Renal cortical epithelial cell (primary cell): ENCODE measurements around the gene TRRAP. TPM values are rescaled to one million over a fixed set of nuclear protein-coding genes. Genes with fewer than 3 reads are reported as not detected.
"Not testable (repeated sequence)": the region's sequence is repeated elsewhere in the genome, so short reads cannot be mapped to it uniquely, and the experiment has no call there.

Source experiments
- DNase-seq: peaks from one replicate; pipeline ENCODE4 v3.0.0-alpha.2; 2011; ENCODE audit warnings: low read depth
- total RNA-seq: library from RNA; depleted of rRNA; stranded (reverse); fragments of >200 nt; gene quantifications from 2 replicates; pipeline ENCODE4 v1.2.3, GENCODE V29; 2014

The TRRAP gene
- 9.9 and 54.0 TPM in 2 replicates for total RNA-seq

DNA sequence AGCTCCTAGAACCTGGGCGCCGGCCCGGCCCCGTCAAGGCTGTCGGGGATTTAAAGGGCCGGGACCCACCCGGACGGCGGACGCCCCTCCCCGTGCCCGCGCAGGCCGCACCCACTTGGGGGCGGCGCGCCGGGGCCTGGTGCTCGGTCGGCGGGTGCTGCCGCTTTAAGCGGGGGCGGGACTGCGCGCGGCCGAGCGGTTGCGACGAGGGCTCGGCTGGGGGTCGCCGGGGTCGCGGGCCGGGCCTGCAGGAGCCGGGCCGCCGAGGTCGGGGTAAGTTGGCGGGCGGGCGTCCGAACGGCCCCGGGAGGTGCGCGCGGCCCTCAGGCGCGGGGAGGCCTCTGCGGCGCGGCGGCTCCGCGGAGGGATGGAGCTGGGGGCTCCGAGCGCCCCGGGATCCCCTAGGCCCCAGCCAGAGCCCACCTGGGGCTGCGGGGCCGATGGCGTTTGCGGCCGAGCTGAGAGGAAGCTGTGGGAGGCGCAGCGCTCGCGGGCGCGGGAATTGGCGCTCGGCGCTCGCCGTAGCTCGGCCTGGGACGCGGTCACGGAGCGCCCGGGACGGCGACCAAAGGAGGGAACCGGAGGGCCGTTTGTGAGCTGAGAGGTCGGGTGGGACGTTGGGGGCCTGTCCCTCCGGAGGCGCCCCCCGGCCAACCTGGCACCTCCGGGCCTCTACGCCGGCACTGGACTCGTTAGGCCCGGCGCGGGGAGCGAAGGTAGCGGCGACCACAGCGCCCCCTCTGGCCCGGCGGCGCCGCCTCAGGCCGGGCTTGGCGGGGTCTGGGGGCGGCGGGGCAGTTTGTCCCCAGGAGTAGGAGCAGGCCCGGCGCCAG is at the start of gene TRRAP:
Gene TRRAP (plus strand): TSS at position 168 of the 833 bp plus-strand sequence. CDS start 2,619 bp downstream, outside the sequence.
- DNase-seq, result no peak

GRCh38 chr7:98830972-98831548 is 47.3 kb upstream of the TRRAP start:
- DNase-seq, result no peak

GRCh38 chr7:98831641-98832221 is 46.6 kb upstream of the TRRAP start:
- DNase-seq, result peak; percentile 6

GRCh38 chr7:98833022-98833421 is 45.3 kb upstream of the TRRAP start:
- DNase-seq, result no peak

DNA sequence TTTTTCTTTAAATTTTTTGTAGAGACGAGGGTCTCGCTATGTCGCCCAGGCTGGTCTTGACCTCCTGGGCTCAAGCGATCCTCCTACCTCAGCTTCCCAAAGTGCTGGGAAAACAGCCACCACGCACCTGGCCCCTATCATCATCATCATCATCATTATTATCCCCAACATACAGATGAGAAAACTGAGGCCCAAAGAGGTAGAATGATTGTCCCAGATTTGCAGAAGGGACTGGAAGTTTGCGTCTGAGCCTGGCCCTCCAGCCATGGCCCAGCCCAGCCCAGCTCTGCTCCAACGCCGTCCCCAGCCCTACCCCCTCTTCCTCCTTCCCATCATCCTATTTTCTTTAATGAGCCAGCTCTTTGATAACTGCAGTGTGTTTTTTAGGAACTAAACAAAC is 43.4 kb upstream of the TRRAP start:
- no peak for DNase-seq

- peak; percentile 59 for DNase-seq
Observed at GRCh38 chr7:98836811-98837629, 41.3 kb upstream of the TRRAP start.

DNA sequence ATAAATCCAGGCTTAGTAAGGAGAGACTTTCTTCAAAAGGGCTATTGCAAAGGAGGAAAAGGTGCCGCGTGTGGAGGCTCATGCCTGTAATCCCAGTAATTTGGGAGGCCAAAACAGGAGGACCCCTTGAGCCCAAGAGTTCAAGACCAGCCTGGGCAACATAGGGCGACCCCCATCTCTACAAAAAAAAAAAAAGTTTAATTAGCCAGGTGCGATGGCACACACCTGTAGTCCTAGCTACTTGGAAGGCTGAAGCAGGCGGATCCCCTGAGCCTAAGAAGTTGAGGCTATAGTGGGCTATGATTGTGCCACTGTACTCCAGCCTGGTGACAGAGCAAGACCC is 40.7 kb upstream of the TRRAP start:
- no peak for DNase-seq

DNA sequence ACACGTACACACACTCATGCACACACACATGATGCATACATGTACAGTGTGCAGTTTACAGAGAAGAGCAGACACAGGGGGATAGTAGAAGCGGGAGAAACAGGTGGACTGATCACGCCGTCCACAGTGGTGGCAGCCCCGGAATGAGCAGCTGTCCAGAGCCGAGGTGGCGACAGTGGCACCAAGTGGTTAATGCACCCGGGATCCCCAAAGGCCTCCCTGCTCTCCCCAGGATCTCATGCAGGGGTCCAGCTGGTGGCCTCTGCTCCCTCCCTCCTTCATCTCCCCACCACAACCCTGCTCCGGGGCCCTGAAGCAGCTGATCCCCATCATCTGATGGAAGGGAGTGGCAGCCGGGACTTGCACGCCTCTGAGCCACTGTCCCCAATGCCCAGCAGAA is 38.2 kb upstream of the TRRAP start:
- no peak for DNase-seq

DNA sequence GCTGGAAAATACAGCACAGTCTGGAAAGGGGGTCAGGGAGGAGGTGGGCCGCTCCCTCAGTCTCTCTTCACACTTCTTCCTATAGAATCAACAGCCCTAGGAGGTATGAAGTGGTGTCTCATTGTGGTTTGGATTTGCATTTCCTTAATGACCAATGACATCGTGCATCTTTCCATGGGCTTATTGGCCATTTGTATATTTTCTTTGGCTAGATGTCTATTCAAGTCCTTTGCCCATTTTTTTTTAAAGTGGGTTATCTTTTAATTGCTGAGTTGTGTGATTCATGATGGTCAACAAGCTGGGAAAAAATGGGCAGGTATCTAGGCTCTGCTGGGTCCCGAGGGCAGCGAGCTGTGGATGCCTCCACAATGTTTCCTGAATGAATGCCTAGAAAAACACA is 37.6 kb upstream of the TRRAP start:
- DNase-seq, result peak; percentile 83

DNA sequence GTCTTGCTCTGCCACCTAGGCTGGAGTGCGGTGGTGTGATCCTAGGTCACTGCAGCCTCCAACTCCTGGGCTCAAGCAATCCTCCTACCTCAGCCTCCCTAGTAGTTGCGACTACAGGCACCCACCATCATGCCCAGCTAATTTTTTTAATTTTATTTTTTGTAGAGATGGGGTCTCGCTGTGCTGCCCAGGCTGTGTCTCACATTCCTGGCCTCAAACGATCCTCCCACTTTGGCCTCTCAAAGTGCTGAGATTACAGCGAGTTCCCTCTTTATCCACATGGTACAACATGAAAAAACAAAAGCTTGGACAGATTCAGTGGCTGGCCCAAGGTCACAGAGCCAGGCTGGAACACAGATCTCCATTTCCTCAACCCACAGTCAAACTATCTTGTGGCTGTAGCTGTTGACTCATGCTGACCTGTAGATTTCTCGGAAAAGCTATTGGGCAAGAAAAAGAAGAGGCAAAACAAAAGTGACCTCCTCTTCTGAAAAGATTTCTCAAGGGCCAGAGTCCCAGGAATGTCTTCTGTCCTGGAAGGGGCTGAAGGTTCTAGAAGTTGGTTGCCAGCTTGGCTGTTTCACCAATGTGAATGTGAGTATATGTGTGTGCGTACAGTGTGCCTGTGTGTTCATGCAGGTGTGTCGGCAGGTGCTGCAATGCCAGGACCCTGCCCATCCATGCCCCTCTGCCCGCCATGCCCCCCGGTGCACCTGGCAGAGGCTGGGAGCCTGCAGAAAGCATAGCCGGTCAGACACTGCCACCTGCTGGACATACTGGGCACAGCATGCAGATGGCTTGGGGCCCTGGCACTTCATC is 36.9 kb upstream of the TRRAP start:
- peak; percentile 94 for DNase-seq

- not testable (repeated sequence) for DNase-seq
Observed at GRCh38 chr7:98842552-98842951, 35.8 kb upstream of the TRRAP start.

GRCh38 chr7:98848918-98849317 is 29.4 kb upstream of the TRRAP start:
- no peak for DNase-seq

DNA sequence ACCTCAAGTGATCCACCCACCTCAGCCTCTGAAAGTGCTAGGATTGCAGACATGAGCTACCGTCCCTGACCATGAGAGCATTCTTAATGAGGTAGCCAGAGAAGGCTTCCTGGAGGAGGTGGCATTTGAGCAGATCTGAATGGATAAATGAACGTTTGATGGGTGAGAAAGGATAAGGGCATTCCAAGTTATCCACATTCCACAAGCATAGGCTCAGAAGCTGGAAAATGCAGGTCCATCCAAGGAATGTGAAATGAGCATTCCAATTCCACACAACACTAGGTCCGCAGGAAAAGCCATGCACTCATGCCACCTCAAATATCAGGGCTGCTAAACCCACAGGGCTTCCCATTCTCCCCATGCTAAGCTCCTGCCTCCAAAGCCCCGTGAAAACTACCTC is 25.5 kb upstream of the TRRAP start:
- peak; percentile 42 for DNase-seq

DNA sequence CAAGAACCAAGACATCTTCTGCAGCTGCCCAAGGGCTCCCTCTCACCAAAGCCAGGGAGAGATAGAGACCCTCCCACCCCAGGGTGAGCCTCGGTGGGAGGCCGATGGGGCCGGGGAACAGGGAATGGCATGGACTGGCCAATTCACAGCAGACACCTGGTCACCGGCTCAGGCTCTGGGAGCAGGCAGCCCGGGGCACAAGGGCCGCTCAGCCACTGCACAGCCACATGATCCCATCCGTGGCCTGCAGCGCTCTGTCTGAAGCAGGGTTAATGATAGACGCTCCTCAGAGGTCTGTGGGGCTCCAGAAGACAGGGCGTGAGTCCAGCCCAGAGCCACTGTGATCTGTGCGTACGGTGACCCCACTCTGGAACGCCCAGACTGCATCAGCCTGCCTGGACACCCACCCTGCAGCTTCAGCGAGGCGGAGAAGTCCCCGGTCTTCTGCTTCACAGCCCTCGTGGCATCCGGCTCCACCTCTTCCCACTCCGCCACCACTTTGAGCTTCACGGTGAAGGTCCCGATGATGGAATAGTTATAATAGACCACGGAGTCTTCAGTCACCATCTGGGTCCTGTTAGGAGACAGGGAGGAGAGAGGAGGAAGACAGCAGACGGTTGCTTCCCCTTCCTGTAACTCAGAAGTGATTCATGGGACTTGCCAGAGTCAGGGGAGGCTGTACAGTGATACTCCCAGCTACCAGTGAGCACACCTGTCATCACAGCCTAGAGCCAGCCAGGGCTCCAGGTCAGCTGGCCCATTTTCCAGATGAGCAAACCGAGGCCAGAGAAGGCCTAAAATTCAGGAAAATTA is 22.5 kb upstream of the TRRAP start:
- DNase-seq, result peak; percentile 35

- DNase-seq, result no peak
Observed at GRCh38 chr7:98860071-98860470, 18.3 kb upstream of the TRRAP start.

DNA sequence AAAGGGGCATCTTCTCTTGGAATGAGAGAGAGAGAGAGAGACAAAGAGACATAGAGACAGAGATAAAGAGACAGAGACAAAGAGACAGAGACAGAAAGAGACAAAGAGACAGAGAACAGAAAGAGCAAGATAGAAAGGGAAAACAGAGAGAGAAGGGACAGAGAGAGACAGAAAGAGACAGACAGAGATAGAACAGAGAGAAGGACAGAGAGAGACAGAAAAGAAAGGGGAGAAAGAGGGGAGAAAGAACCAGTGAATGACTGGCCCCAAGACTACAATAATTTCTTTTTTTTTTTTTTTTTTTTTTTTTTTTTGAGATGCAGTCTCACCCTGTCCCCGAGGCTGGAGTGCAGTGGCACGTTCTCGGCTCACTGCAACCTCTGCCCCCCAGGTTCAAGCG is 16.1 kb upstream of the TRRAP start:
- DNase-seq, result no peak

- DNase-seq, result no peak
Observed at GRCh38 chr7:98862716-98863420, 15.5 kb upstream of the TRRAP start.

- no peak for DNase-seq
Observed at GRCh38 chr7:98863601-98864000, 14.7 kb upstream of the TRRAP start.

DNA sequence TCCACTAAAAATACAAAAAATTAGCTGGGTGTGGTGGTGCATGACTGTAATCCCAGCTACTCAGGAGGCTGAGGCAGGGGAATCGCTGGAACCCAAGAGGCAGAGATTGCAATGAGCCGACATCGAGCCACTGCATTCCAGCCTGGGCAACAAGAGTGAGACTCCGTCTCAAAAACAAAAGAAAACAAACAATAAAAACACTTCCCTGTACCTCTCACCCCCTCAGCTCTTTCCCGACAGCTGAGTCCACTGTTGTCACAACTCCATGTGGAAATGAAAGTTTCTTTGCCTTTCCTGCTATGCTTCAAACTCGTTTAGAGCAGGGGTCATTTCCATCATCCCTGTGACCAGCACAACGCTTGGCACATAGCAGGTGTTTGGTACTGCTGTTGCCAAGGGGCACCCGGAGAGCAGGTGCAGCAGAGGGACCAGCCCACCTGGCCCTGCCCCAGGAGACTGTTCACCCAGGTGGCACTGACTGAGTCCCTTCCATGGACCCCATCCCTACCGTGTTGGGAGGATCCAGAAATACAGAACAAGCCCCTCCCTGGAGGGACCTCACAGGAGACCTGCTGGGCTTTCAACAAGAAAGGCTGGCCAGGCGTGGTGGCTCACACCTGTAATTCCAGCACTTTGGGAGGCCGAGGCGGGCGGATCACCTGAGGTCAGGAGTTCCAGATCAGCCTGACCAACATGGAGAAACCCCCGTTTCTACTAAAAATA is 13.4 kb upstream of the TRRAP start:
- peak; percentile 62 for DNase-seq
